Brain microvascular endothelial cell (primary cell): ENCODE results near the gene CUL3.

Experiments used
- DNase-seq: peaks from one replicate; pipeline ENCODE4 v3.0.0-alpha.2; 2020
- H3K27ac ChIP-seq: fragments of 250-450 bp; sonication (Bioruptor Pico); 2 replicates; pipeline ENCODE4 v1.5.1; 2020; ENCODE audit warnings: mild to moderate bottlenecking, moderate library complexity
- H3K27me3 ChIP-seq: fragments of 250-450 bp; sonication (Bioruptor Pico); replicated peaks from 2 replicates; pipeline ENCODE4 v1.5.1; 2020; ENCODE audit warnings: mild to moderate bottlenecking
- H3K36me3 ChIP-seq: fragments of 250-450 bp; sonication (Bioruptor Pico); replicated peaks from 2 replicates; pipeline ENCODE4 v1.5.1; 2020; ENCODE audit warnings: mild to moderate bottlenecking
- H3K4me3 ChIP-seq: 2 replicates; pipeline ENCODE4 v1.5.1; 2011; ENCODE audit warnings: low read depth, mild to moderate bottlenecking, control low read depth, low read length, moderate library complexity
- CTCF ChIP-seq: IDR thresholded peaks from 2 replicates; pipeline ENCODE4 v1.5.1; 2011; ENCODE audit warnings: low read depth, mild to moderate bottlenecking, moderate library complexity, low read length, control low read depth, inconsistent platforms; ENCODE audit errors: missing control alignments
- in situ Hi-C: cut with HindIII; loops from 2 replicates; pipeline ENCODE4 v1.10.0; 2017; ENCODE audit warnings: low sequenced_read_pairs, low pct_ligation_motif_present

The CUL3 gene

GRCh38 chr2:224596289-224596688 lies 11.1 kb upstream of the CUL3 start:
- no peak overlapping the region for H3K4me3 ChIP-seq
- DNase-seq, result no peak
- no peak for TF ChIP-seq CTCF
- in situ Hi-C loops, result no loop called here
- no peaks in the 10 kb centered on the region for H3K27me3 ChIP-seq
- H3K27ac ChIP-seq, result no peak overlapping the region
- no peaks in the 10 kb centered on the region for H3K36me3 ChIP-seq

GRCh38 chr2:224595518-224595917 lies 10.4 kb upstream of the CUL3 start:
- no peaks in the 10 kb centered on the region for H3K27me3 ChIP-seq
- H3K27ac ChIP-seq, result no peak overlapping the region
- DNase-seq, result no peak
- in situ Hi-C loops, result no loop called here
- no peak overlapping the region for H3K4me3 ChIP-seq
- TF ChIP-seq CTCF, result no peak
- no peaks in the 10 kb centered on the region for H3K36me3 ChIP-seq

GRCh38 chr2:224594840-224595239 lies 9.7 kb upstream of the CUL3 start:
- H3K27me3 ChIP-seq, result no peaks in the 10 kb centered on the region
- no peak for TF ChIP-seq CTCF
- H3K27ac ChIP-seq, result no peak overlapping the region
- in situ Hi-C loops, result no loop called here
- no peaks in the 10 kb centered on the region for H3K36me3 ChIP-seq
- H3K4me3 ChIP-seq, result no peak overlapping the region
- DNase-seq, result peak; percentile 10

- Histone ChIP-seq H3K4me3 (no peak overlapping the region), H3K27ac (no peak overlapping the region), H3K27me3 (no peaks in the 10 kb centered on the region), H3K36me3 (no peaks in the 10 kb centered on the region)
- TF ChIP-seq CTCF, result no peak
- in situ Hi-C loops, result no loop called here
- DNase-seq, result no peak
Measured at GRCh38 chr2:224591220-224591619, 6.1 kb upstream of the CUL3 start.

- in situ Hi-C loops, result no loop called here
- DNase-seq, result no peak
- no peak for TF ChIP-seq CTCF
- no peaks in the 10 kb centered on the region for H3K27me3 ChIP-seq
- peak overlapping the region; percentile 70 for H3K4me3 ChIP-seq
- H3K27ac ChIP-seq, result no peak overlapping the region
- H3K36me3 ChIP-seq, result no peaks in the 10 kb centered on the region
Measured at GRCh38 chr2:224586127-224586695, 1.0 kb upstream of the CUL3 start.

GRCh38 chr2:224584785-224585210 lies 365 bp downstream of the CUL3 start:
- no peaks in the 10 kb centered on the region for H3K36me3 ChIP-seq
- H3K27ac ChIP-seq, result peak overlapping the region; percentile 81
- no peaks in the 10 kb centered on the region for H3K27me3 ChIP-seq
- no peak for TF ChIP-seq CTCF
- DNase-seq, result peak; percentile 23
- in situ Hi-C loops, result no loop called here
- H3K4me3 ChIP-seq, result peak overlapping the region; percentile 85
